B cell (primary cell): ENCODE results near the gene EFCAB8. TPM values are rescaled to one million over a fixed set of nuclear protein-coding genes. Genes with fewer than 3 reads are reported as not detected.

Experiments used
- ATAC-seq: fragments of 200-7000 bp; cut with Tn5 transposase; one replicate; pipeline ENCODE4 v1.10.0; 2021; ENCODE audit warnings: low read depth, mild to moderate bottlenecking, moderate number of reproducible peaks, moderate library complexity
- CTCF ChIA-PET: fragments of 350-600 bp; sonication (Branson Sonifier 250); formaldehyde crosslinking; loops from one replicate; lab custom pipeline; 2021; ENCODE audit warnings: antibody characterized with exemption, inconsistent platforms; lab: Charles Lee
- POLR2A ChIA-PET: fragments of 350-600 bp; sonication (Branson Sonifier 250); formaldehyde crosslinking; loops from one replicate; lab custom pipeline; 2021; ENCODE audit warnings: antibody characterized with exemption; lab: Charles Lee
- DNase-seq: peaks from one replicate; pipeline ENCODE4 v3.0.0; 2013
- H2AFZ ChIP-seq: 2 replicates; pipeline ENCODE4 v1.6.1; 2012; ENCODE audit warnings: mild to moderate bottlenecking, low read depth, low read length; ENCODE audit not compliant: insufficient read depth, poor library complexity, severe bottlenecking
- H3K27ac ChIP-seq, 2 donors: 1 replicate in 1 of 2; 2 replicates in 1 of 2; pipeline ENCODE4 v1.5.1; 2012 to 2013; ENCODE audit warnings: low read length in 2 of 2, mild to moderate bottlenecking in 2 of 2, moderate library complexity in 1 of 2
- H3K27me3 ChIP-seq, 4 experiments: fragments of 200-600 bp in 1 of 4; sonication (generic) in 1 of 4; replicated peaks in 1 of 4; 1 replicate in 2 of 4; 2 replicates in 2 of 4; pipeline versions ENCODE4 v1.6.1 to v1.7.0; 2013 to 2016; ENCODE audit warnings: low read length in 3 of 4, mild to moderate bottlenecking in 2 of 4, mixed read lengths in 1 of 4, moderate library complexity in 1 of 4; ENCODE audit not compliant: insufficient read depth in 4 of 4, control insufficient read depth in 3 of 4; ENCODE audit errors: control extremely low read depth in 1 of 4
- H3K36me3 ChIP-seq, 2 experiments: replicated peaks in 1 of 2; 1 replicate in 1 of 2; 2 replicates in 1 of 2; pipeline versions ENCODE4 v1.6.1 to v1.7.1; 2013; ENCODE audit warnings: low read length in 1 of 2; ENCODE audit not compliant: insufficient read depth in 2 of 2, control insufficient read depth in 1 of 2; ENCODE audit errors: control extremely low read depth in 1 of 2, extremely low read depth in 1 of 2
- H3K4me1 ChIP-seq, 2 donors: fragments of 200-600 bp in 1 of 2; sonication (generic) in 1 of 2; 1 replicate in 1 of 2; 2 replicates in 1 of 2; pipeline versions ENCODE4 v1.5.1 to v1.6.1; 2013 to 2017; ENCODE audit warnings: low read length in 2 of 2; ENCODE audit not compliant: control insufficient read depth in 2 of 2, insufficient read depth in 2 of 2
- H3K4me2 ChIP-seq: replicated peaks from 2 replicates; pipeline ENCODE3; 2012; ENCODE audit warnings: mild to moderate bottlenecking, low read depth, low read length; ENCODE audit not compliant: poor library complexity, severe bottlenecking
- H3K4me3 ChIP-seq, 5 experiments: fragments of 200-600 bp in 1 of 5; sonication (generic) in 1 of 5; 1 replicate in 3 of 5; 2 replicates in 2 of 5; pipeline versions ENCODE4 v1.5.1 to v1.7.0; 2011 to 2016; ENCODE audit warnings: low read length in 4 of 5, mild to moderate bottlenecking in 4 of 5, low read depth in 2 of 5, control low read depth in 1 of 5, moderate library complexity in 1 of 5; ENCODE audit not compliant: insufficient read depth in 1 of 5; ENCODE audit errors: control extremely low read depth in 1 of 5, extremely low read depth in 1 of 5
- H3K79me2 ChIP-seq: fragments of 200-600 bp; sonication (generic); one replicate; pipeline ENCODE4 v1.6.0; 2016; ENCODE audit warnings: low read length; ENCODE audit not compliant: control insufficient read depth, insufficient read depth
- H3K9ac ChIP-seq: fragments of 200-600 bp; sonication (generic); 2 replicates; pipeline ENCODE4 v1.6.1; 2017; ENCODE audit warnings: mild to moderate bottlenecking, low read length, moderate library complexity
- H3K9me3 ChIP-seq, 3 donors: one replicate each; pipeline versions ENCODE4 v1.6.1 to v1.7.1; 2013; ENCODE audit warnings: low read length in 2 of 3; ENCODE audit not compliant: control insufficient read depth in 2 of 3, insufficient read depth in 1 of 3; ENCODE audit errors: control extremely low read depth in 1 of 3
- H4K20me1 ChIP-seq: 2 replicates; pipeline ENCODE4 v1.6.0; 2012; ENCODE audit warnings: mild to moderate bottlenecking, low read length; ENCODE audit not compliant: insufficient read depth, control insufficient read depth, poor library complexity, severe bottlenecking
- H3K27ac Mint-ChIP-seq: one replicate; pipeline ENCODE4 v1.8.0; 2021; ENCODE audit warnings: mixed read lengths
- H3K27me3 Mint-ChIP-seq: one replicate; pipeline ENCODE4 v1.8.0; 2021; ENCODE audit warnings: mixed read lengths
- H3K4me1 Mint-ChIP-seq: one replicate; pipeline ENCODE4 v1.8.0; 2021; ENCODE audit warnings: mixed read lengths
- H3K4me3 Mint-ChIP-seq: one replicate; pipeline ENCODE4 v1.8.0; 2021; ENCODE audit warnings: mixed read lengths
- H3K9me3 Mint-ChIP-seq: one replicate; pipeline ENCODE4 v1.8.0; 2022; ENCODE audit warnings: mixed read lengths; ENCODE audit not compliant: insufficient read depth
- CTCF ChIP-seq: fragments of 200-600 bp; IDR thresholded peaks from one replicate; pipeline ENCODE4 v1.8.0; 2022; ENCODE audit warnings: antibody characterized with exemption, mild to moderate bottlenecking
- EZH2 ChIP-seq: IDR thresholded peaks from 2 replicates; pipeline ENCODE4 v1.6.1; 2012; ENCODE audit warnings: borderline replicate concordance, low read depth, mild to moderate bottlenecking, moderate library complexity, low read length; ENCODE audit not compliant: insufficient read depth, poor library complexity, severe bottlenecking
- WGBS: methylation state at CpG from one replicate; pipeline ENCODE4 v1.1.5; 2013; ENCODE audit warnings: missing lambda C conversion rate; ENCODE audit not compliant: insufficient coverage; 5-methylcytosine and 5-hydroxymethylcytosine counted together
- intact Hi-C: fragments of 100-400 bp; cut with micrococcal nuclease; formaldehyde crosslinking; loops from one replicate; pipeline ENCODE4 v1.10.0; 2022
- polyA plus RNA-seq: library from polyadenylated mRNA; depleted of rRNA; stranded (reverse); fragments of >200 nt; gene quantifications from 2 replicates; pipeline ENCODE4 v1.2.3, GENCODE V29; 2012
- total RNA-seq, 2 donors: library from RNA; stranded (reverse); fragments of 120-200 nt in 1 of 2; gene quantifications; 1 replicate in 1 of 2; 2 replicates in 1 of 2; pipeline versions ENCODE4 v1.2.3 to v1.2.4, GENCODE V29; 2013 to 2022

Gene EFCAB8
- total and polyA plus RNA-seq, 2 donors (not counting 1 experiment from before 2014, with no cell fraction given), result 0.72 to 2.3 TPM

DNA sequence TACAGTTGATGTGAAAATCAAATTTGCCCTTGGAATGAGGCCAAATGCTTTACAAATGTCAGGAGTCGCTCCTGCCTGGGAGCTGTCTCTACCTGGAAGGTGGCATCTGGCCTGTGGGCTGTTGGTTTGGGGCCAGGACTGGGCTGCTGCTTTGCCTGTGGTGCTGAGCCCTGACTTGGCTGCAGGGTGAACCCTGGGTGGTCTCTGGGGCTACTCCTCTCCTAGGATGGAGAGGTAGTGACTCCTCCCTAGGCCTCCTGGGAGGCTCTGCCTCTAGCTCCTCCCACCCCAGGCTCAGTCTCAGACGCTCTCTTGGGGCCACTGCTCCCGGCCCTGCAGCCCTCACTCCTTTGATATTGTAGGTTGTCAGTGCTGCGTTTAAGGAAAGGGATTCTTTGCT, 47.5 kb downstream of the EFCAB8 start:
- POLR2A ChIA-PET, result no interaction called here
- TF ChIP-seq CTCF (no peak), EZH2 (no peak)
- ATAC-seq (no peak), DNase-seq (no peak)
- Histone ChIP-seq H3K27ac (no peak overlapping the region), H3K27me3 (no peaks in the 10 kb centered on the region), H3K79me2 (no peaks in the 10 kb centered on the region), H3K9ac (no peak overlapping the region), H3K4me2 (no peak overlapping the region), H3K9me3 (no peaks in the 10 kb centered on the region), H4K20me1 (no peaks in the 10 kb centered on the region), H3K4me3 (no peak overlapping the region), H3K4me1 (peaks cover 0 to 4% of the 10 kb centered on the region in 2 donors), H2AFZ (no peak overlapping the region), H3K36me3 (no peaks in the 10 kb centered on the region)
- Mint-ChIP-seq H3K4me1 (peaks cover 2% of the 10 kb centered on the region), H3K27ac (no peak overlapping the region), H3K4me3 (no peak overlapping the region), H3K27me3 (no peaks in the 10 kb centered on the region), H3K9me3 (no peaks in the 10 kb centered on the region)
- CTCF ChIA-PET, result interaction anchor here (1.0 to 3.2 kb wide), 2 partner anchors 190 to 387 kb away, joined by 3 to 17 read pairs; no protein-coding TSS in a partner anchor
- intact Hi-C loops, result no loop called here
- 50% methylated on average over 2 of the region's 4 CpGs for WGBS

- CTCF ChIA-PET, result interaction anchor here (1.0 kb wide), 1 partner anchor 189 kb away, joined by 3 read pairs; no protein-coding TSS in a partner anchor
- Histone ChIP-seq H3K9me3 (no peaks in the 10 kb centered on the region), H4K20me1 (no peaks in the 10 kb centered on the region), H3K4me1 (peaks cover 0 to 4% of the 10 kb centered on the region in 2 donors), H3K27ac (no peak overlapping the region), H3K4me2 (no peak overlapping the region), H3K27me3 (no peaks in the 10 kb centered on the region), H3K36me3 (no peaks in the 10 kb centered on the region), H2AFZ (no peak overlapping the region), H3K4me3 (no peak overlapping the region), H3K9ac (no peak overlapping the region), H3K79me2 (no peaks in the 10 kb centered on the region)
- no peaks in the 10 kb centered on the region for H3K27me3 Mint-ChIP-seq
- WGBS, result 90% methylated on average over 13 of the region's 13 CpGs
- peaks cover 2% of the 10 kb centered on the region for H3K4me1 Mint-ChIP-seq
- no peaks in the 10 kb centered on the region for H3K9me3 Mint-ChIP-seq
- POLR2A ChIA-PET, result no interaction called here
- H3K4me3 Mint-ChIP-seq, result no peak overlapping the region
- ATAC-seq (no peak), DNase-seq (no peak)
- TF ChIP-seq EZH2, result no peak
- TF ChIP-seq CTCF, result no peak
- no peak overlapping the region for H3K27ac Mint-ChIP-seq
- intact Hi-C loops, result no loop called here
Measured at GRCh38 chr20:32906871-32907495, 48.3 kb downstream of the EFCAB8 start.
